ELF-1 (cell line): Measurements from ENCODE around the gene ZNF503.
A peak's percentile ranks its signal among the peaks of the same experiment; 100 is the strongest.

ENCODE experiments used
- DNase-seq: peaks from one replicate; pipeline ENCODE4 v3.0.0-alpha.2; 2016; ENCODE audit warnings: low read depth, low spot score

ZNF503 gene

DNA sequence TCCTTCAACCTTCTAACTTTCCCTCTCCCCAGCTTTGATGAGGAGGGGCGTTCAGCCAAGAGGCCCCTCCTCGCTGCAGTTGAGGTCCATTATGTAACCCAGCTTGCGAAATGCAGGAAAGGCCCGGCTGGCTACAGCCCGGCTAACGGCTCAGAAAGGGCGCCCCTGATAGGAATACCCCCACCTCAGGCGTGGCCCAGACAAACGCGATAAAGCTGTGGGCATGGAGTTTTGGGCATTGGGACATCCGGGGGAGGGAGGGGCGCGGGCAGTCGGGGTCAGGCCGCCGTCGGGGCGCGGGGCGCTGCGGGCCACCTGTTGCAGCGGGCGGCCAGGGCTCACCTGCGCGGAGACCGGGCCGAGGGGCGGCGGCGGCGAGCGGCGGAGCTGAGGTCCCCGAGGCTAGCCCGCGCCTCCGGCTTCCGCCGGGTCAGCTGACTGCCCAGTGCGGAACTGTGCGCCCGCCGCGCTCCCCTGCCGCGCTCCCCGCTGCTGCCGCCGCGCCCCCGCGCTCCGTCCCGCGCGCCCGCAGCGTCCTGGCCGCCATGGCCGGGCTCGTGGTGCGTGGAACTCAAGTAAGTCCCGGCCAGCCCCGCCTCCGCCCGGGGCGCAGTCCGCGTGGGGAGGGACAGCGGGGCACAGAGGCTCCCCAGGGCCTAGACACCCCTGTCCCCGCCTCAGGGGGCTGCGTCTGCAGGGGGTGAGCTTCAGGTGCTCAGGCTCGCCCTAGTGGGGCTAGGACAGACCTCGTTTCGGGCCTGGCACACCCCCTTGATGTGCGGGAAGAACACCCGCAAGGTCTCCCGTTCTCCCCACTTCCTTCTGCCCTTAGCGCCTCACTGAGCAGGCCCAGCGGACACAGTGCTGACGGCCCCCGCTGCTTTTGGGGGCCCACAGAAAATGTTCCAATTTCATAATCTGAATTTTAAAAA is 29.9 kb upstream of the ZNF503 start, which contains the start of gene LRMDA:
Gene LRMDA, plus strand, starts transcription at position 445 of the 932 bp plus-strand sequence.
- no peak for DNase-seq

DNA sequence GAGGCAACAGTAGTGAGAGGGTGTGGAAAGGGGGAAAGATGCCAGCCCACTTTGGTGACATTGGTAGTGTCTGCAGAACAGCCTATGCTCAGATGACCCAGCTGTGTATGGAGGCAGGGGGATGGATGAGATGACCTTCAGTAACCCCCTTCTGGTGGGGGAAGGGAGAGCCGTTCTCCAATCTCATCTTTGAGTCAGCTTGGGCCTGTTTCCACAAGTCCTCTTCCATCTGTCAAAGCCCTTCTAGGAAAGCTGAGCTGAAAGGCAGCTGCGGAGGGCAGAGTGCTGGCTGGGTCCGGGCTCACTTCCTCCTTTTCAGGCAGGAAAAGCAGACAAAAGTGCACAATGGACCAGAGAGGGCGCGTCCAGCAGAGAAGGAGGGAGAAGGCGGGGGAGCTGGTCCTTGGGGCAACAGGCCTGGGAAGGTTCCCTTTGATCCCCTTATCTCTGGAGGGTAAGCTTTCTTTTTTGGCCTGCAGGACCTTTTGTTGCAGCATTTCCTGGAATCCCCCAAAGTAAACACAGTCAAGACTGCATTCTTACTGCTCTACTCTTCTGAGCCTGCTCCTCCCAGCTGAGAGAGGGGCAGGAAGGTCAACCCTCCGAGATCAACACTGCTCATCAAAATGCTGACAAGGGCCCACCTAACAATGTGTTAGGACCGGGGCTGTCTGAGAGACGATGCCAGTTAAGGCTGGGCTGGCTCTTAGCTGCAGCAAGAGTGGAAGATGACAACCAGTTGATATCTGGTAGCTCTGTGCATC is 28.6 kb upstream of the ZNF503 start:
- peak; percentile 96 for DNase-seq

DNA sequence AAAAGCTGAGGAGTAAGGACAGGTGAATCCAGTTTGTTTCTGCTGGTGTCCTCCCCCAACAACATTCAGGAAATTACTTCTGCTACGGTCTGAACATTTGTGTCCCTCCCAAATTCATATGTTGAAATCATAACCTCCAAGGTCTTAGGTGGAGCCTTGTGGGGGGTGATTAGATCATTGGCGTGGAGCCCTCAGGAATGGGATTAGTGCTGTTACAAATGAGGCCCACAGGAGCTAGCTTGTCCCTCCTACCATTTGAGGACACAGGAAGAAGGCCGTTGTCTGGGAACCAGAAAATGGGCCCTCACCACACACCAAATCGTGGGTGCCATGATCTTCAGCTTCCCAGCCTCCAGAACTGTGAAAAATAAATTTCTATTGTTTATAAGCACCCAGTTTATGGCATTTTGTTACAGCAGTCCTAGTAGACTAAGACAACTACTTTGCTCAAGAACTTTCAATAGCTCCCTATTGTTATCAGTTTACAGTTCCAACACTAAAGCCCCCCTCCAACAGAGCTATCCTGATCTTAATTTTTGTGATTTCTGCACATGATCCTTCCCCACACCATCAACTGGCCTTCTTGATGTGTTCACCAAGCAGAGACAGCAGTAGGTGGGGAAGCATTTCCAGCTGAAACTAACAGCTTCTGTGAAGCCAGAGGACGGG is 27.7 kb upstream of the ZNF503 start:
- no peak for DNase-seq

DNA sequence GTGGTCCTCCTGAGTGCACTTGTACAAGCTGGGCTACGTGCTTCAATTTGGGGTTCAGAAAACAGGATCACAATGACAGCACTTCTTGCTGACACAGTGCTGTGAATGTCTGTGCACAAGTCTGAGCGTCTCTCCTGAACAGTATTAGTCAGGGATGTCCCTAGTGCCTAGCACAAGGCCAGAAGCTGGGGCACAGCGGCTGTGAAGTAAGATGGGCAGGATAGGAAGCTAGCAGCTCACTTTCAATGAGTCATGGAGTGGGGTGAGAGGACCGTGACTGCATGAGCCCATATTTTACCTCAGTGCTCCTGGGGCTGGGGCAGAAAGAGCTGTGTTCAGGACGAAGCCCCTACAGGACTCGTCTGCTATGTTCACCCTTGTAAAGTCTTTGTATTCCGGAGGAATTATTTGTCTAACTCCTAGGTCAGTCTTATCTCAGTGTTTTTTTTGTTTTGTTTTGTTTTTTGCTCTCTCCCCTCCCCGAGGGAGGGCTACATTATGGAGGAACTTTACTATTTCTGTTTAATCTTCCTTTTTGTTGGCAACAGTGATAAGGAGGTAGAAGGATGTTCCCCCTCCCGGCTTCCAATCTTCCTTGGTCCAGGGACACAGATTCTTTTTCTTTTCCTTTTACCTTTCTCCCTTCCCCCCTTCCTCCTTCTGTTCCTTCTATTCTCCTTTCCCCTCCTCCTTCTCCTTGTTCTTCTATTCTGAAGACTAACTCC is 27.0 kb upstream of the ZNF503 start:
- no peak for DNase-seq

DNA sequence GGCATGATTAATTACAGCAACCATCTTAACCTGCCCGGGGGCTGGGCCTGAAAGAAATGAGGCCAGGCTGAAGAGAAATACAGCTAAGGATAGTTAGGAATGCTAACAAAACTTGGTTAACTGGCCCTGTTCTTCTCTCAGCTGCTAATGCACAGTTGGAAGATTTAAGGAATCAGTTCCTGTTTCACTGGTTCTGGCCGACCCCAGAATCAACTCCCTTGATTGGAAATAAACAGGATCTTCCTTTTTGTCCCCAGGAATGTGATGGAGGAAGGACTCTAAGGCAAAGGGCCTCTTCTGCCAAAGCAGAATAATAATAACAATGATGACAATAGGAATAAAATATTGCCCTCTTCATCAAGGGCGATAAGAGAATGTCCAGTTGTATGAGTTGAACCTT is 26.4 kb upstream of the ZNF503 start:
- no peak for DNase-seq

DNA sequence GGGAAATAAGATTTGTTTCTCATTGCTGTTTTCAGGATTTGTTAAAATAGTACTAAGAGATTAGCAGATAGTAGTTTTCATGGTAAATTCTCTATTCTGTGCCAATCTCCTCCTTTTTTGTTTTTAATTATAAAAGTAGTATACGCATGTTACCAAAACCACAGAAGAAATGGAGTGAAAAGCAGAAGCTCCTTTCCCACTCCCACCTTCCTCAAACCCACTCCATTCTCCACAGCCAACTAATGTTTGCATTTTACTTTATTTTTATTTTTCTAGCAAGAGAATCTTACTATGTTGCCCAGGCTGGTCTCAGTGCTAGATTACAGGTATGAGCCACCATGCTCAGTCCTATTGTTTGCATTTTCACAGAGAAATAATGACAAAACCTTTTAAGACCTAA is 25.3 kb upstream of the ZNF503 start:
- no peak for DNase-seq

DNA sequence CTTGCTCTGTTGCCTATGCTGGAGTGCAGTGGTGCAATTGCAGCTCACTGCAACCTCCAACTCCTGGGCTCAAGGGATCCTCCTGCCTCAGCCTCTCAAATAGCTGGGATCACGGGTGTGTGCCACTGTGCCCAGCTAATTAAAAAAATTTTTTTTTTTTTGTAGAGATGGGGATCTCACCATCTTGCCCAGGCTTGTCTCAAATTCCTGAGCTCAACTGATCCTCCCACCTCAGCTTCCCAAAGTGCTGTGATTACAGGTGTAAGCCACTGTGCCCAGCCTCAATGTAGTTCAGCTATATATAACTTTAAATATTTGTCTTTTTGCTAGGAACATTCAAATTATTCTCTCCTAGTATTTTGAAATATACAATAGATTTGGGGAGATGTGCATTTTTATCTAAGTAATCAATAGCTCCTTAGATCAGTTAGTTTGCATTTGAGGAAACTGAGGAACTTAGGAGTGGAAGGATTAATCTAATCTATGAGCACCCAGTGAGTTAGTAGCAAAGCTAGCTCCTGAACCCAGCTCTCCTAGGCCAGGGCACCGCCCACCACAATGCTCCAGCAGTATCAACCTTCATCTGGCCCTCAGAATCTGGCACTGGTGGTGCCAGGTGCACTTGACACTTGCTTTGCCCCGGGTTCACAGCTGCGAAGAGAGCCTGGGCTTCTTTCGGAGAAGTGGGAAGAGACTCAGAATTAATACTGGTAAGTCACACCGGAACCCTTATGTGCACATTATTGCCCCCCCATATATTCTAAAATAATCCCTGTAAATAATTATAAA is 23.9 kb upstream of the ZNF503 start:
- no peak for DNase-seq

DNA sequence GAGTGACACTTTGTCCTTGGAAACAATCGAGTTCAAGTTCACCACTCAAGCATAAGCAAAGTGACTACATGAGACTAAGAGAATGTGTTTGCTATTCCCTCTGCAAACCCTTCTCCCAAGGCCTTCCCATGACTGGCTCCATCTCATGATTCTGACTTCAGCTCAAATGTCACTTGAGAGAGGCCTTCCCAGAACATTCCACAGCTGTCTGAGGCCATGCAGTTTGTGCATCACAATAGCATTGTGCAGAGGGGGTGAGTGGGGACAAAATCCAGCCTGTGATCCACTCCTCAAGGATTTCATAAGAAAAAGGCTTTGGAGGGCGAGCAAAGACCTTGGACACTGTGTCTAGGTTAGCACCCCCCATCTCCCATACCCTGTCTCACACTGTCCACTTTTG is 23.0 kb upstream of the ZNF503 start:
- no peak for DNase-seq

DNA sequence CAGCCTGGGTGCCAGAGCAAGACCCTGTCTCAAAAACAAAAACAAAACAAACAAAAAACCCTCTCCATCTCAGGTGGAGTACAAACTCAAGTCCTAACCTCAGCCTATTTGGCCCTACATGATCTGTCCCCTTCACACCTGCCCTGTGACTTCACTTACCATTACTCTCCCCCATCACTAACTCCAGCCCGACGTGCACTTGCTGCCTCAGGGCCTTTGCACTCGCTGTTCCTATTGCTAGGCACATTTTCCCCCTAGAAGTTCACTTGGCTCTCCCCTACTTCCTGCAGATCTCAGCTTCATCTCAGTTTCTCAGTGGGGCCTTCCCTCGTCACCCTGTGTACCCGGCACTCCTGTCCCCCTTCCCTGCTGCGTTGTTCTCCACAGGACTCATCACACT is 21.3 kb upstream of the ZNF503 start:
- no peak for DNase-seq

DNA sequence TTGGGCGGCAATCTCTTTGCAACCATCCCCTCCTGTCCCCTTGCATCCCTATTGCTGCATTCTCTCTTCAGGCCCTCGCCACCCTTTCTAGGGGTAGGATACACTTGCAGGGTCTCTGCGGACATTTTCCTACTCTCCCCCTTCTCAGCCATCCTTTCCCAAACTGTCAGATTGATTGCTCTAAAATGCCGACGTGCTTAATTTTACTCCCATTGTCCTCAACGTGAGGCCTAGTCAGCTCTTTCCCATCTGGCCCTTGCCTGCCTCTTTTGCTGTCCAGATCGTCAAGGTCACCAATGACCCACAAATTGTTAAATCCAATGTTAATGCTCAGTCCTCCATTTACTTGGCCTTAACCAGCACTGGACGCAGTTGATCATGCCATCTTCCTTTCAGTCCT is 17.1 kb upstream of the ZNF503 start:
- DNase-seq = no peak

DNA sequence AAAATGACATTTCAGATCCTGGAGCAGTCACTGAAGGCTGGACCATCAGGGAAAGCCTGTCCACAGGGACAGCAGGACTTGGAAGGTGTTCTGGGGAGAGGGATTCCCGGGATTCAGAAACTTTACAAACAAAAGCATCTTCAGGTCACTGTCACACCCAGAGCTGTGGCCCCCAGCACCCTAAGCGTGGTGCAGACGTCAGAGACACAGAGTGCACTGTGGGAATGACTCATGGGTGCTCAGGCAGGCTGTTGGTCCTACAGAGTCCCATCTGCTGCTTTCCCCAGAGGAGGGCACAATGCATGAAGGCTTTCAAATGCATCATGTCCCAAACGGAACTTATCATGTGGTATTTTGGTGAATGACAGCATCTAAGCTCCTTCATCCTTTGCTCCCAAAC is 16.7 kb upstream of the ZNF503 start:
- DNase-seq = no peak

DNA sequence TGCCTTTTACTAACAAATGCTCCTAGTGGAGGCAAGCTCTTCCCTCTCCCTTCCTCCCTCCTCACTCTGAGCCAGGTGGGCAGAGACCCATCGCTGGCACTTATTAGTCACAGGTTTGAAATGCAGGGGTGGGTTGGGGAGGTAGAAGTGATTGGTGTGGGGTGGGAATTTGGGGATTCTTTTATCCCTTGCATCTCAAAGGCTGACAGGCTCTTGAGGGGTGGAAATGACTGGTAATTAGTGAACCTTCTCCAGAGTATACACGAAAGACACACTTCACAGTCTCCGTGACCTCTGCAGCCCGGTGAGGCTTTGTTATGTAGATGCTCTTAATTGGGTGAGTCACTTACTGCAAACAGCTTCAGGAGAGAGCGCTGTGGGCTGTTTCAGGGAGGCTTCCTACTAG is 16.0 kb upstream of the ZNF503 start:
- peak; percentile 91 for DNase-seq

DNA sequence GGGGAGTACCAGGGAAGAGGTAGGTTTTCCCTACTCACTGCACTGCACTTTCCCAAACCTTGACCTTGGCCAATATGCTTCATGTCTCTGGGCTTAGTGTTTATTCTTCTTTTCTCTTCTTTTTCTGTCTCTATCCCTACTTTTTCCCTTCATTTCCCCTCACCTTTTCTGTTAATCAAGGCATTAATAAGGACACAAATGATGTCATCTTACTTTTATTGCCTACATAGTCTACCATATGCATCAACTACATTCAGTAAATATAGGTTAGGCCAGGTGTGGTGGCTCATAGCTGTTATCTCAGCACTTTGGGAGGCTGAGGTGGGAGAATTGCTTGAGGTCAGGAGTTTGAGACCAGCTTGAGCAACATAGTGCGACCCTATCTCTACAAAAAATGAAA is 13.0 kb upstream of the ZNF503 start:
- DNase-seq = no peak

DNA sequence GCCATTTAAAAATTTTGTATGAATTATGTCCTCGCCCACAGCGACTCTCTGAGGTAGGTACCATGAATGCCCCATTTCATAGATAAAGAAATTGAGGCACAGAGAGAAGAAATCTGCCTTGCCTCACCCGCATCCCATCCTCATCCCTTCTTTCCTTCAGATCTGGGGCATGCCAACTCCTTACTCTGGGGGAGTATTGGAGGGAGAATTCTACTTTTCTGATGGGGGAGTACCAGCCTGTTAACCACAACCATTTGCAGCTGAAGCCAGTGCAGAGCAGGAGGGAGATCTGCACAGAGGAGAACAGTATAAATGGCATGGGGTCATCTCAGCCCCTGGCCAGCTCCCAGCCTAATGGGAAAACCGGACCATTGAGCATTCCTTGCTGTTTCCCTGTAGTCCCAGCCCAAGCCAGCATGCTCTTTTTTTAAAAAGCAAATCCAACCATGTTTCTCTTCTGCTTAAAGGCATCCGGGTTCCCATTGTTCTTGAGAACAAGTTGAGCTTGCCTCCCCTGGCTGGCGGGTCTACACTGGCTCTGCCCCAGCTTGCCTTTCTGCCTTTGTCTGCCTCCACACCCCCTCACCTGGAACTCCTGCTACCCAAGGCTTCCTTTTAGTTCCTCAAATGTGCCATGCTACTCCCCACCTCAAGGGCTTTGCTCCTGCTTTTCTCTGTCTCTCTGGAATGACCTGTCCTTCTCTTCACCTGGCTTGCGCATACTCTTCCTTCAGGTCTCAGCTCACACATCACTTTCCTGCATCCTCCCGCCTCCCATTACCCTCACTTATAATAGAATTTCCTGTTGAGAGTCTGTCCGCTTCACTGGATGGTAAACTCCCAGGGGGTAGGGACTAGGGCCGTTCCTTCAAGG is 8.8 kb upstream of the ZNF503 start:
- peak; percentile 50 for DNase-seq

DNA sequence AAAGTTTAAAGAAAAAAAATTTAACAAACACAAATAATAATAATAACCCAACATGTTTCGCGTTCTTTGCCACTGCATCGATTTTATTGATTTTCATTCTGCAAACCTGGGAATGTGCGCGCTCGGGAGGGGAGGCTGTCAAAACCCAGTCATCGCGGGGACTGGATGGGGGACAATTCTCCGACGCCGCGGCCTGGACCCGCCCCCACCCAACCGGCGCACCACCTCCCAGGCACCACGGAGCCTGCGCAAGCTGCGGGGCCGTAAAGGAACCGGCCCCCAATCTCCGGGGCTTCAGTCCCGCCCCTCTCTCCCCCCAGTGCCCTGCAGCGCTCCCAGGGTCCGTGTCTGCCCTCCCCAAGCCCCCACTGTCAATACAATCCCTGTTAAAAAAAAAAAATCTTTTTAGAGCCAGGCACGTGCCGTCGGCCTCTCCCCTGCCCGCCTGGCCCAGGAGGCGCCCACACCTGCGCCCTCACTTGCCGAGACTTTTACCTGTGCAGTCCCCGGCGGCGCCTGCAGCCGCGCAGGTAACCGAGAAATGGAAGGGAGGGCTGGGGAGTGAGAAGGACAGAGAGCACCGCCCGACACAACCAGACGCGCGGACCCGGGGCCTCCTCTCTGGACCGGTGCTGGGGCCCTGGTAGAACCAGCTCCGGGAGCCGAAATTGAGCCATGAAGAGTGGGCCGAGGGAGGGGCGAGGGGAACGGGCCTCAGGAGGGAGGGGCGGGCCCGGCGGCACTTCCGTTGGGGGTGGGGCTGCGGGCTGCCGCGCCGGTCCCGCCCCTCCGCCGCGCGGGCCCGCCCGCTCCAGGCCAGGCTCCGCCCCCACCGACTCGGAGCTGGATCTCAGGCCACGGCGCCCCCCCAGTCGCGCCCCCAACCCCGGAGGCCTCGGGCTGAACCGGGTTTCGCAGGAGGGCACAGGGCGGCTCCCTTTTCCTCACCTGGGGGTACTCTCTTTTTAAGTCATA is 7.6 kb upstream of the ZNF503 start:
- DNase-seq = peak; percentile 70

DNA sequence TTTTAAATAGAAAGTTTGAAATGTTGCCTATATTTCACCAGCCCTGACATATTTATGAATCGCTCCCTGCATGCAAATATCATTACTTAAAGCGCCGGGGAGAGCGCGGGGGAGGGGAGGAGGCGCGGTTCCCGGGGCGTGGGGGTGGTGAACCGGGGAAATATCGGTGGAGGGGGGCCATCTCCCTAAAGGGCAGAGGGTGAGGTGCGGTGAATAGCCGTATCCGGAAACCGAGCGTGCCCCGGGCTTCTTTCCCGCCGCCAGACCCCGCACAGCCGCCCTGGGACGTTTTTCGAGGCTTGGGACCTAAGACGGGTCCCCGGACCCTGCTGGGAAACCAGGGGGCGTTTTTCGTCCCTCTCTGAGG is 6.9 kb upstream of the ZNF503 start:
- no peak for DNase-seq

DNA sequence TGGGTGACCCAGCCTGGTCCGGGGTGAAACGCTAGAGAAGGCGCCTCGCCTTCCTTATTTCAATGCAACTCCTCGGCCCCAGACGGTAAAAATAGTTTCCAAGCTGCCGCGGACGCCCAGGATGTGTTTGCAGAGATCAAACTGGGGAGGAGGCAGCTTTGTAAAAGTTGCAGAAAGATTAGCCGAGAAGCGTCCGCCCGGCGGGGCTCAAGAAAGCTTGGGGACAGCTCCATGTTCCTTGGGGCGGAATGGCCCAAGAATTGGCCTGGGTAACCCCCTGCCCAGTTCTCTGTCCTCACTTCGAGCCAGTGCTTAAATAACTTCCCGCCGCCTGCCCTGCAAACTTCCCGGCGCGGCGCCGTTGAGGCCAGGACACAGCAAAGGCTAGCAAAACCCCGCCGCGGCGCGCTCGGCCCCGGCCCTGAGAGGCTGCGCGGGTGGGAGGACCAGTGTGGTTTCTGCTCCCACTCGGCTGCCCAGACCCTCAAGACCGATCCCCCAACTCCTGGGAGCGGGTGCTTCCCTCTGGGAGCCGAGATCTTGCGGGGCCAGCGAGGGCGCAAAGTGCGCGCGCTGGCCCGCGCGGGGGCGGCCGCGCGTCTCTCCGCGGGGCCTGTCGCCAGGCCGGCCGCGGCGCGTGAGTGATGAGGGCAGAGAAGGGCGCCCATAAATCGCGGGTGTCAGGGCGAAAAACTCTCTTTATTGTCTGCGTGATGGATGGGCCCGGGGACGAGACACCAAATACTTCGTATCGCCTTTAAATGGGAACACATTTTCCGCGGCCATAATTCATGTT is 6.3 kb upstream of the ZNF503 start:
- peak; percentile 61 for DNase-seq

DNA sequence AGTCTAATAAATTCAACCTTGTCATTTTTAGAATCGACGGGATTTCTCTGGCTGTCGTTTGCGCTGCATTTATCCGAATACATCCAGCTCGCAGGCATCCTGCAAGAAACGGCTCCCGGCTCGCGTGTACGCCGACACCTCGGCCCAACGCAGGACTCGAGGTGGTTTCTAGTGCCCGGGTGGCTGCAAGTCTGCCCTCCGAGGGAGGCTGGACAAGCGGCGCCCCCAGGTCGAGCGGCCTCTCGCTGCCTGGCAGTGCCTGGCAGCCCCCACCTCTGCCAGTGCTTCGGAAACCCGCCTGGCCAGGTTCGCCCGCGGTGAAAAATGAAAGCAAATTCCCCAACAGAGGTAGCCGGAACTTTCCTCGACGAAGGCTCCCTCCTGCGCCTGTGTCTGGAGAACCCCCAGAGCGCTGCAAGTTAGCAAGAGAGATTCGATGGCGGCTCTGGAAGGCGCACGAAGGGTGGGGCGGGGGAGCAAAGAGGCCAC is 5.7 kb upstream of the ZNF503 start:
- DNase-seq = peak; percentile 58
